ENCODE data around the gene TASP1.

TASP1 gene

DNA sequence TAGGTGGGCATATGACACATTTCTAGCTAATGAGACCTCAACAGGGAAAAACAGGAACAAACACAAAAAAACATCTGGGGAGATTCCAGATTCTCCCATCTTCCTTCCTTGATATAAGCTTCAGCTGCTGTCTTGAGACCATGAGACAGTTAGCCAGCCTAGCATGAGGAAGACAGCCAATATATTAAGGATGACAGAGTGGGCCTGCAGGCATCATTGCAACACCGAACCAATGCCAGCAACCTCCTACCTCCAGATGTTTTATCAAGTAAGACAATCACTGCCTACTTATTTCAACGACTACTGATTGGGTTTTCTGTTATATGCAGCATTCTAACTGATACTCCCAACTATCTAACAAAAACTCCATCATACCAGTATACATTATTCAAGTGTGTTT is 298.6 kb downstream of the TASP1 start:
- TF ChIP-seq, protein P1, sequence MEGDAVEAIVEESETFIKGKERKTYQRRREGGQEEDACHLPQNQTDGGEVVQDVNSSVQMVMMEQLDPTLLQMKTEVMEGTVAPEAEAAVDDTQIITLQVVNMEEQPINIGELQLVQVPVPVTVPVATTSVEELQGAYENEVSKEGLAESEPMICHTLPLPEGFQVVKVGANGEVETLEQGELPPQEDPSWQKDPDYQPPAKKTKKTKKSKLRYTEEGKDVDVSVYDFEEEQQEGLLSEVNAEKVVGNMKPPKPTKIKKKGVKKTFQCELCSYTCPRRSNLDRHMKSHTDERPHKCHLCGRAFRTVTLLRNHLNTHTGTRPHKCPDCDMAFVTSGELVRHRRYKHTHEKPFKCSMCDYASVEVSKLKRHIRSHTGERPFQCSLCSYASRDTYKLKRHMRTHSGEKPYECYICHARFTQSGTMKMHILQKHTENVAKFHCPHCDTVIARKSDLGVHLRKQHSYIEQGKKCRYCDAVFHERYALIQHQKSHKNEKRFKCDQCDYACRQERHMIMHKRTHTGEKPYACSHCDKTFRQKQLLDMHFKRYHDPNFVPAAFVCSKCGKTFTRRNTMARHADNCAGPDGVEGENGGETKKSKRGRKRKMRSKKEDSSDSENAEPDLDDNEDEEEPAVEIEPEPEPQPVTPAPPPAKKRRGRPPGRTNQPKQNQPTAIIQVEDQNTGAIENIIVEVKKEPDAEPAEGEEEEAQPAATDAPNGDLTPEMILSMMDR (IDR thresholded peaks at IDR 0.05; ENCODE audit: insufficient read depth, low read depth, low read length, missing control alignments) = no peak
- DNase-seq (ENCODE audit: low read depth) = peak; percentile 80
- no peak overlapping the region for H3K4me3 ChIP-seq (ENCODE audit: low read length)

All from epithelial cell of esophagus (primary cell).